Endodermal cell (in vitro differentiated cells): Measurements from ENCODE around the gene MED13L. TPM values are rescaled to one million over a fixed set of nuclear protein-coding genes. Genes with fewer than 3 reads are reported as not detected.

Source experiments
- DNase-seq: peaks from one replicate; pipeline ENCODE4 v3.0.0-alpha.2; 2017
- H3K27ac ChIP-seq: 2 replicates; pipeline ENCODE4 v1.5.1; 2013; ENCODE audit warnings: mild to moderate bottlenecking, low read depth, low read length, moderate library complexity
- H3K27me3 ChIP-seq: 2 replicates; pipeline ENCODE4 v1.6.1; 2013; ENCODE audit warnings: mild to moderate bottlenecking, low read length, moderate library complexity; ENCODE audit not compliant: insufficient read depth, control insufficient read depth, poor library complexity, severe bottlenecking
- H3K36me3 ChIP-seq: 2 replicates; pipeline ENCODE4 v1.7.0; 2013; ENCODE audit warnings: mild to moderate bottlenecking, low read length, moderate library complexity; ENCODE audit not compliant: control insufficient read depth, insufficient read depth
- H3K4me1 ChIP-seq: one replicate; pipeline ENCODE4 v1.7.0; 2013; ENCODE audit warnings: low read length; ENCODE audit not compliant: control insufficient read depth, insufficient read depth
- H3K4me3 ChIP-seq: 2 replicates; pipeline ENCODE4 v1.5.1; 2013; ENCODE audit warnings: mild to moderate bottlenecking, low read length, moderate library complexity
- H3K9ac ChIP-seq: 2 replicates; pipeline ENCODE4 v1.6.1; 2013; ENCODE audit warnings: mild to moderate bottlenecking, low read length, moderate library complexity; ENCODE audit not compliant: poor library complexity, severe bottlenecking; ENCODE audit errors: extremely low read depth
- H3K9me3 ChIP-seq: 2 replicates; pipeline ENCODE4 v1.6.1; 2013; ENCODE audit warnings: mild to moderate bottlenecking, low read length, moderate library complexity; ENCODE audit not compliant: control insufficient read depth
- H3K27ac Mint-ChIP-seq: 2 replicates; pipeline ENCODE4 v1.8.0; 2020; ENCODE audit warnings: mixed read lengths
- H3K27me3 Mint-ChIP-seq: 2 replicates; pipeline ENCODE4 v1.8.0; 2021; ENCODE audit warnings: mild to moderate bottlenecking, mixed read lengths; ENCODE audit not compliant: insufficient read depth
- H3K36me3 Mint-ChIP-seq: 2 replicates; pipeline ENCODE4 v1.8.0; 2020; ENCODE audit warnings: low read depth, mixed read lengths
- H3K4me1 Mint-ChIP-seq: 2 replicates; pipeline ENCODE4 v1.8.0; 2020; ENCODE audit warnings: mixed read lengths
- H3K4me3 Mint-ChIP-seq: 2 replicates; pipeline ENCODE4 v1.8.0; 2020; ENCODE audit warnings: mild to moderate bottlenecking, moderate library complexity, mixed read lengths
- H3K9me3 Mint-ChIP-seq: 2 replicates; pipeline ENCODE4 v1.8.0; 2020; ENCODE audit warnings: mild to moderate bottlenecking, mixed read lengths
- WGBS, 2 experiments: methylation state at CpG; one replicate each; pipeline versions ENCODE4 v1.1.5 to v1.1.7; 2013; ENCODE audit warnings: missing lambda C conversion rate in 2 of 2, mixed read lengths in 1 of 2; ENCODE audit not compliant: insufficient coverage in 1 of 2, insufficient read length in 1 of 2; 5-methylcytosine and 5-hydroxymethylcytosine counted together
- total RNA-seq, 2 donors: library from RNA; stranded (reverse); fragmentation: NEBNext Ultra II Directional in 1 of 2; extraction: Animal tissue kit (Norgen Biotek cat#: 25700) in 1 of 2; gene quantifications; 2 replicates in 1 of 2; 3 replicates in 1 of 2; pipeline ENCODE4 v1.2.1, GENCODE V29; 2021
- TF ChIP-seq, protein P1 (sequence below): fragments of 200-600 bp; sonication (generic); conservative IDR thresholded peaks from 2 replicates; pipeline ENCODE4 v1.5.0; 2021; ENCODE audit warnings: antibody characterized with exemption, mild to moderate bottlenecking

Gene MED13L
- total RNA-seq, 2 donors from 2014 or later = 101 to 111 TPM

DNA sequence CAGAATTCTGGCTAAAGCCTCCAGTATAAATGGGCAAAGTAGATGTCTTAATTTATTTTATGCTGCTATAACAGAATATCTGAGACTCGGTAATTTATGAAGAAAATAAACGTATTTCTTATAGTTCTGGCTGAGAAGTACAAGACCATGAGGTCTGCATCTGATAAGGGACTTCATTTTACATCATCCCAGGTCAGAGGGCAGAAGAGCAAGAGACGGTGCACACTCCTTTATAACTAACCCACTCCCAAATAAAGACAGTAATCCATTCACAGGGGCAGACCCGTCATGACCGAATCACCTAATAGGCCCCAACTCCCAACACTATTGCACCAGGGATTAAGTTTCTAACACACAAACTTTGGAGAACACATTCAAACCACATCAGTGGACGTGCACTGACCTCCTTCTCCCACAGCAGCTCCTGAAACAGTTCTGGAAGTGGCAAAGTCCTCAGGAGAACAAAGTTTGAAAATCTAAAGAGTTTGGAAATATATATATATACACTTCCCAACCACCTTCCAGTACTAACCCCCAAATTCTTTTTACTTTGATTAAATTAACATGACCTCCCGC is 116.5 kb downstream of the MED13L start:
- WGBS, 2 experiments = 77 to 96% methylated on average over 3 to 7 of the region's 7 CpGs
- Mint-ChIP-seq H3K27ac (peak overlapping the region; percentile 85), H3K4me1 (peaks cover 60% of the 10 kb centered on the region), H3K9me3 (no peaks in the 10 kb centered on the region), H3K27me3 (no peaks in the 10 kb centered on the region), H3K36me3 (no peaks in the 10 kb centered on the region), H3K4me3 (peak overlapping the region; percentile 22)
- Histone ChIP-seq H3K36me3 (peaks cover 4% of the 10 kb centered on the region), H3K27me3 (no peaks in the 10 kb centered on the region), H3K9me3 (no peaks in the 10 kb centered on the region), H3K4me3 (peak overlapping the region; percentile 77), H3K9ac (peak overlapping the region; percentile 18), H3K4me1 (peaks cover 25% of the 10 kb centered on the region), H3K27ac (peak overlapping the region; percentile 20)
- DNase-seq = no peak
- TF ChIP-seq, protein P1, sequence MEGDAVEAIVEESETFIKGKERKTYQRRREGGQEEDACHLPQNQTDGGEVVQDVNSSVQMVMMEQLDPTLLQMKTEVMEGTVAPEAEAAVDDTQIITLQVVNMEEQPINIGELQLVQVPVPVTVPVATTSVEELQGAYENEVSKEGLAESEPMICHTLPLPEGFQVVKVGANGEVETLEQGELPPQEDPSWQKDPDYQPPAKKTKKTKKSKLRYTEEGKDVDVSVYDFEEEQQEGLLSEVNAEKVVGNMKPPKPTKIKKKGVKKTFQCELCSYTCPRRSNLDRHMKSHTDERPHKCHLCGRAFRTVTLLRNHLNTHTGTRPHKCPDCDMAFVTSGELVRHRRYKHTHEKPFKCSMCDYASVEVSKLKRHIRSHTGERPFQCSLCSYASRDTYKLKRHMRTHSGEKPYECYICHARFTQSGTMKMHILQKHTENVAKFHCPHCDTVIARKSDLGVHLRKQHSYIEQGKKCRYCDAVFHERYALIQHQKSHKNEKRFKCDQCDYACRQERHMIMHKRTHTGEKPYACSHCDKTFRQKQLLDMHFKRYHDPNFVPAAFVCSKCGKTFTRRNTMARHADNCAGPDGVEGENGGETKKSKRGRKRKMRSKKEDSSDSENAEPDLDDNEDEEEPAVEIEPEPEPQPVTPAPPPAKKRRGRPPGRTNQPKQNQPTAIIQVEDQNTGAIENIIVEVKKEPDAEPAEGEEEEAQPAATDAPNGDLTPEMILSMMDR = no peak

DNA sequence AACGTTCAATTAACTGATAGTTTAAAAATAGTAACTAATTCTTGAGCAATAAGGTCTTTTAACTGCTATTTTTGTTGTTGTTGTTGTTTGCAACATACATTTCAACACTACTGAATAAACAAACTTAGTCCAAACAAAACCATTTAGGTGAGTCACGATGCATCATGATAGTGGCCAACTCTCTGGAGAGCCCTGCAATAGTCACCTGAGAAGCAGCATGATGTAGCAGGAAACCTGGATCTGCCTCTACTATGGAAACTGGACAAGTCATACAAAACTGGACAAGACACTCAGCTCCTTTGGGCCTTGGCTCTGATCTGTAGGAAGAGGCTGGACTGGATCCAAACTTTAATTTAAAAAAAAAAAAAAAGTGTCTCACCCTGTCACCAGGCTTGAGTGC is 117.3 kb downstream of the MED13L start:
- H3K4me1 ChIP-seq = peaks cover 25% of the 10 kb centered on the region
- H3K36me3 Mint-ChIP-seq = no peaks in the 10 kb centered on the region
- H3K9ac ChIP-seq = no peak overlapping the region
- no peak overlapping the region for H3K4me3 ChIP-seq
- no peak overlapping the region for H3K27ac ChIP-seq
- H3K36me3 ChIP-seq = no peaks in the 10 kb centered on the region
- H3K27me3 ChIP-seq = no peaks in the 10 kb centered on the region
- TF ChIP-seq, protein P1 = no peak
- no peak overlapping the region for H3K4me3 Mint-ChIP-seq
- peaks cover 56% of the 10 kb centered on the region for H3K4me1 Mint-ChIP-seq
- H3K27me3 Mint-ChIP-seq = no peaks in the 10 kb centered on the region
- no peak for DNase-seq
- H3K9me3 Mint-ChIP-seq = no peaks in the 10 kb centered on the region
- H3K9me3 ChIP-seq = no peaks in the 10 kb centered on the region
- 84 to 100% methylated on average over 1 to 2 of the region's 2 CpGs for WGBS, 2 experiments
- no peak overlapping the region for H3K27ac Mint-ChIP-seq

DNA sequence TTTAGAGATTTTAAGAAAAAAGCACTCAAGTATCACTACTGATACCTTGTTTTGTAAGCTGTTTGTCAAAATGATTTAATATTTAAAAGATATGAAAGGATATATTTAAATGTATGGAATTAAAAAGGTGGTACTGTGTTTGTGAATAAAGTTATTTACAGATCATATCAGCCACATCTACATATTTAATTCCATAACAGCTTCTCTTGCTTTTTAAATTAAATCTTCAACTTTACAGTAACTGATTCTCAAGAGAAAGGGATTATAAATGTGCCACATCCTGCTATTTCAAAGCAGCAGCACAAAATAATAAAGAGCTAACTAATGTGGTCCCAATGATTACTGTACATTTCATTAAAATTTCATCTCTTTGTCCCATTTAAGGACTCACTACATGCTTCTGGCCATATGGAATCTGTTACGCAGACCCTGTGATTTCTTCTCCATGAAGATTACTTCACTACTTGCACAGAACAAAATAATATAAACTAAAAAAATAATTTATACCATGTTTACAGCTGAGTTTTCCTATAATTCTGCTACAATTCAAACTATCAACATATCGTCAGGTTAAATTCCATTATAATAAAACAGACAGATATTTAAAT is 117.8 kb downstream of the MED13L start:
- Histone ChIP-seq H3K9me3 (no peaks in the 10 kb centered on the region), H3K4me1 (peaks cover 24% of the 10 kb centered on the region), H3K27ac (no peak overlapping the region), H3K4me3 (no peak overlapping the region), H3K36me3 (no peaks in the 10 kb centered on the region), H3K27me3 (no peaks in the 10 kb centered on the region), H3K9ac (no peak overlapping the region)
- H3K4me3 Mint-ChIP-seq = no peak overlapping the region
- no peaks in the 10 kb centered on the region for H3K36me3 Mint-ChIP-seq
- no peak overlapping the region for H3K27ac Mint-ChIP-seq
- H3K9me3 Mint-ChIP-seq = no peaks in the 10 kb centered on the region
- TF ChIP-seq, protein P1 = no peak
- DNase-seq = no peak
- no peaks in the 10 kb centered on the region for H3K27me3 Mint-ChIP-seq
- peaks cover 54% of the 10 kb centered on the region for H3K4me1 Mint-ChIP-seq
- 100% methylated on average over 1 to 2 of the region's 2 CpGs for WGBS, 2 experiments
